IMR-90 (cell line): ENCODE data around the gene ZNF679. TPM values are rescaled to one million over a fixed set of nuclear protein-coding genes. Genes with fewer than 3 reads are reported as not detected.

ENCODE experiments used
- ATAC-seq: fragments of 200-7000 bp; cut with Tn5 transposase; 2 replicates; pipeline ENCODE4 v1.9.1; 2020; ENCODE audit warnings: low read depth, mild to moderate bottlenecking, moderate library complexity
- BruUV-seq: library from RNA; stranded (reverse); fragments of 400-500 nt; replicated peaks from 2 replicates; lab custom pipeline; 2021; lab: Mats Ljungman, UMichigan
- CTCF ChIA-PET: fragments of 300-600 bp; formaldehyde crosslinking; extraction: SDS; loops from one replicate; lab custom pipeline; 2021; ENCODE audit warnings: antibody characterized with exemption; lab: Yijun Ruan, JAX
- POLR2A ChIA-PET: fragments of 300-600 bp; sonication (Branson Sonifier 250); formaldehyde crosslinking; loops from one replicate; lab custom pipeline; 2022; ENCODE audit warnings: antibody characterized with exemption; ENCODE audit not compliant: unreplicated experiment; lab: Charles Lee
- DNase-seq: peaks from one replicate; pipeline ENCODE4 v3.0.0; 2013
- H2AFZ ChIP-seq: replicated peaks from 2 replicates; pipeline ENCODE3; 2013; ENCODE audit warnings: low read length, mild to moderate bottlenecking; ENCODE audit not compliant: poor library complexity
- H2AK5ac ChIP-seq: 2 replicates; pipeline ENCODE4 v1.6.1; 2013; ENCODE audit warnings: low read depth, low read length, inconsistent platforms
- H2AK9ac ChIP-seq: replicated peaks from 2 replicates; pipeline ENCODE3; 2013; ENCODE audit warnings: mild to moderate bottlenecking, low read depth, low read length, moderate library complexity; ENCODE audit not compliant: poor library complexity
- H2BK120ac ChIP-seq: 2 replicates; pipeline ENCODE4 v1.6.1; 2013; ENCODE audit warnings: low read depth, low read length, inconsistent platforms
- H2BK15ac ChIP-seq: 3 replicates; pipeline ENCODE4 v1.6.1; 2013; ENCODE audit warnings: low read depth, low read length, inconsistent platforms
- H2BK20ac ChIP-seq: 2 replicates; pipeline ENCODE4 v1.6.1; 2013; ENCODE audit warnings: low read depth, mild to moderate bottlenecking, inconsistent platforms, low read length, moderate library complexity
- H2BK5ac ChIP-seq: 2 replicates; pipeline ENCODE4 v1.6.1; 2013; ENCODE audit warnings: mild to moderate bottlenecking, low read depth, low read length, inconsistent platforms; ENCODE audit not compliant: poor library complexity, severe bottlenecking
- H3K14ac ChIP-seq: replicated peaks from 2 replicates; pipeline ENCODE4 v1.6.1; 2013; ENCODE audit warnings: low read depth, low read length, inconsistent platforms
- H3K18ac ChIP-seq: 2 replicates; pipeline ENCODE4 v1.6.1; 2013; ENCODE audit warnings: low read depth, low read length, control low read depth
- H3K23ac ChIP-seq: 2 replicates; pipeline ENCODE4 v1.6.1; 2013; ENCODE audit warnings: low read depth, low read length, inconsistent platforms
- H3K27ac ChIP-seq: 2 replicates; pipeline ENCODE4 v1.5.1; 2013; ENCODE audit warnings: mild to moderate bottlenecking, control low read depth, low read length; ENCODE audit not compliant: insufficient read depth
- H3K27me3 ChIP-seq: 2 replicates; pipeline ENCODE4 v1.6.1; 2013; ENCODE audit warnings: low read length; ENCODE audit not compliant: control insufficient read depth, insufficient read depth
- H3K36me3 ChIP-seq: 2 replicates; pipeline ENCODE4 v1.6.1; 2013; ENCODE audit warnings: low read length, mixed read lengths; ENCODE audit not compliant: control insufficient read depth, insufficient read depth
- H3K4ac ChIP-seq: 2 replicates; pipeline ENCODE4 v1.6.1; 2013; ENCODE audit warnings: low read depth, low read length, inconsistent platforms
- H3K4me1 ChIP-seq: 2 replicates; pipeline ENCODE4 v1.6.1; 2013; ENCODE audit warnings: low read length, mixed read lengths; ENCODE audit not compliant: control insufficient read depth, insufficient read depth
- H3K4me2 ChIP-seq: 2 replicates; pipeline ENCODE4 v1.6.1; 2013; ENCODE audit warnings: low read depth, mild to moderate bottlenecking, control low read depth, low read length, moderate library complexity
- H3K4me3 ChIP-seq: 2 replicates; pipeline ENCODE4 v1.5.1; 2013; ENCODE audit warnings: low read depth, mild to moderate bottlenecking, control low read depth, low read length, moderate library complexity; ENCODE audit not compliant: insufficient read depth
- H3K56ac ChIP-seq: 2 replicates; pipeline ENCODE4 v1.6.1; 2013; ENCODE audit warnings: low read length, inconsistent platforms; ENCODE audit not compliant: insufficient read depth; ENCODE audit errors: extremely low read depth
- H3K79me1 ChIP-seq, 2 experiments: 2 replicates each; pipeline ENCODE4 v1.6.1; 2013; ENCODE audit warnings: low read length in 2 of 2, inconsistent platforms in 1 of 2, low read depth in 1 of 2
- H3K9ac ChIP-seq: 2 replicates; pipeline ENCODE4 v1.6.1; 2013; ENCODE audit warnings: low read depth, low read length, control low read depth
- H3K9me1 ChIP-seq: 2 replicates; pipeline ENCODE4 v1.6.1; 2013; ENCODE audit warnings: low read length, inconsistent platforms; ENCODE audit not compliant: insufficient read depth
- H3K9me3 ChIP-seq: 2 replicates; pipeline ENCODE4 v1.6.1; 2013; ENCODE audit warnings: low read length; ENCODE audit not compliant: control insufficient read depth, insufficient read depth
- H4K20me1 ChIP-seq: 2 replicates; pipeline ENCODE4 v1.6.1; 2013; ENCODE audit warnings: low read length, inconsistent platforms; ENCODE audit not compliant: insufficient read depth
- H4K5ac ChIP-seq: 2 replicates; pipeline ENCODE4 v1.6.1; 2013; ENCODE audit warnings: mild to moderate bottlenecking, low read depth, low read length, control low read depth
- H4K8ac ChIP-seq, 2 experiments: 2 replicates each; pipeline ENCODE4 v1.6.1; 2013; ENCODE audit warnings: low read depth in 2 of 2, low read length in 2 of 2, control low read depth in 1 of 2, inconsistent platforms in 1 of 2
- H4K91ac ChIP-seq: 2 replicates; pipeline ENCODE4 v1.6.1; 2013; ENCODE audit warnings: low read depth, low read length, inconsistent platforms; ENCODE audit not compliant: insufficient read depth
- CEBPB ChIP-seq: IDR thresholded peaks from 2 replicates; pipeline ENCODE4 v1.6.1; 2012; ENCODE audit warnings: low read depth, low read length, improper control_type of control experiment
- CHD1 ChIP-seq: IDR thresholded peaks from 2 replicates; pipeline ENCODE4 v1.6.1; 2012; ENCODE audit warnings: low read depth, low read length, improper control_type of control experiment
- MAFK ChIP-seq: IDR thresholded peaks from 2 replicates; pipeline ENCODE4 v1.6.1; 2012; ENCODE audit warnings: low read depth, low read length, improper control_type of control experiment
- MAZ ChIP-seq: IDR thresholded peaks from 2 replicates; pipeline ENCODE4 v1.6.1; 2012; ENCODE audit warnings: low read depth, mild to moderate bottlenecking, low read length, improper control_type of control experiment, moderate library complexity, borderline replicate concordance
- POLR2A ChIP-seq: IDR thresholded peaks from 2 replicates; pipeline ENCODE4 v1.6.1; 2012; ENCODE audit warnings: mild to moderate bottlenecking, low read depth, low read length
- RFX5 ChIP-seq: IDR thresholded peaks from 2 replicates; pipeline ENCODE4 v1.8.0; 2012; ENCODE audit warnings: low read depth, mild to moderate bottlenecking, low read length, moderate library complexity
- SMC3 ChIP-seq: fragments of 150-350 bp; IDR thresholded peaks from 2 replicates; pipeline ENCODE4 v1.6.1; 2016; ENCODE audit warnings: low read depth, mild to moderate bottlenecking, antibody characterized with exemption, low read length, moderate library complexity
- WGBS, 2 experiments: methylation state at CpG; one replicate each; pipeline versions ENCODE4 v1.1.5 to v1.1.7; 2013; ENCODE audit warnings: missing lambda C conversion rate in 2 of 2; ENCODE audit not compliant: insufficient read length in 1 of 2; ENCODE audit errors: extremely low coverage in 2 of 2; 5-methylcytosine and 5-hydroxymethylcytosine counted together
- dilution Hi-C: fragments of 300-500 bp; cut with HindIII; formaldehyde crosslinking; loops from one replicate; pipeline ENCODE4 v1.14.3; 2018; ENCODE audit warnings: low sequenced_read_pairs; ENCODE audit not compliant: unreplicated experiment
- in situ Hi-C: fragments of 300-500 bp; cut with MboI; formaldehyde crosslinking; loops from 3 replicates; pipeline ENCODE4 v1.14.3; 2019; ENCODE audit warnings: low sequenced_read_pairs, inconsistent platforms, mixed read lengths
- intact Hi-C: fragments of 100-400 bp; cut with micrococcal nuclease; formaldehyde crosslinking; loops from 2 replicates; pipeline ENCODE4 v1.10.0; 2022
- polyA plus RNA-seq, 3 experiments: library from polyadenylated mRNA; depleted of rRNA; stranded (reverse); fragments of >200 nt; gene quantifications; 2 replicates each; pipeline ENCODE4 v1.2.3, GENCODE V29; 2012; ENCODE audit warnings: low replicate concordance in 1 of 3
- total RNA-seq: library from RNA; depleted of rRNA; stranded (reverse); fragments of >200 nt; gene quantifications from 2 replicates; pipeline ENCODE4 v1.2.3, GENCODE V29; 2012
- TF ChIP-seq, protein P1 (sequence below): fragments of 150-350 bp; IDR thresholded peaks from 2 replicates; pipeline ENCODE4 v1.6.1; 2017; ENCODE audit warnings: mild to moderate bottlenecking, antibody characterized with exemption, low read length, low read depth

Gene ZNF679
- total and polyA plus RNA-seq, 2 of the 4 experiments (the other 2 are of a cell fraction), result not detected

DNA sequence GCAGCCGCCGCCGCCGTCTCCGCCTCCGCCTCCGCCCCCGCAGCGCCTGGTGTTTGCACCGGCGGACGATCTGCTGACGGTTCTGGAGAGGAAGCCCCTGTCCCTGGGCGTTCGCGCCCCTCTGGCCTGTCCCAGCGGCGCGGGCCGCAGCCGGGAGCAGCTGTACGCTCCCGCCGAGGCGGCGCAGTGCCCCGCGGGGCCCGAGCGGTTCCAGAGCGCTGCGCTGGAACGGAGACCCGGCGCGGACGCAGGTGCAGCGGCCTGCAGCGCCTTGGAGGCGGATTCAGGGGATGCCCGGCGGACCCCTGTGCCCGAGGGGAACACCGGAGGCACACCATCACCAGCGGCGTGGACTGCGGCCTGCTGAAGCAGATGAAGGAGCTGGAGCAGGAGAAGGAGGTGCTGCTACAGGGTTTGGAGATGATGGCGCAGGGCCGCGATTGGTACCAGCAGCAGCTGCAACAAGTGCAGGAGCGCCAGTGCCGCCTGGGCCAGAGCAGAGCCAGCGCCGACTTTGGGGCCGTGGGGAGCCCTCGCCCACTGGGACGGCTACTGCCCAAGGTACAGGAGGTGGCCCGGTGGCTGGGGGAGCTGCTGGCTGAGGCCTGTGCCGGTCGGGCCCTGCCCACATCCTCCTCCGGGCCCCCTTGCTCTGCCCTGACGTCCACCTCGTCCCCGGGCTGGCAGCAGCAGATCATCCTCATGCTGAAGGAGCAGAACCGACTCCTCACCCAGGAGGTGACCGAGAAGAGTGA lies 46.1 kb upstream of the ZNF679 start:
- no peak overlapping the region for H4K8ac ChIP-seq
- no peaks in the 10 kb centered on the region for H3K27me3 ChIP-seq
- no peak overlapping the region for H3K27ac ChIP-seq
- no peak overlapping the region for H2AK5ac ChIP-seq
- no peaks in the 10 kb centered on the region for H3K36me3 ChIP-seq
- H2AFZ ChIP-seq, result no peak overlapping the region
- no peaks in the 10 kb centered on the region for H3K9me1 ChIP-seq
- no peak overlapping the region for H2AK9ac ChIP-seq
- ChIA-PET CTCF (interaction anchor here (0.6 kb wide), 1 partner anchor 1114 kb away, joined by 3 read pairs; no protein-coding TSS in a partner anchor), POLR2A (no interaction called here)
- H2BK20ac ChIP-seq, result no peak overlapping the region
- H3K79me1 ChIP-seq, result no peaks in the 10 kb centered on the region
- no peak overlapping the region for H3K4me2 ChIP-seq
- intact Hi-C loops (no loop called here), dilution Hi-C loops (no loop called here), in situ Hi-C loops (no loop called here)
- H2BK5ac ChIP-seq, result no peak overlapping the region
- no peak overlapping the region for H2BK15ac ChIP-seq
- H4K20me1 ChIP-seq, result no peaks in the 10 kb centered on the region
- no peak overlapping the region for H3K4ac ChIP-seq
- H3K9me3 ChIP-seq, result peaks cover 18% of the 10 kb centered on the region; the same call in 1 of the 2 replicates
- no peak overlapping the region for H3K4me3 ChIP-seq
- H4K5ac ChIP-seq, result no peak overlapping the region
- no peak overlapping the region for H4K91ac ChIP-seq
- H2BK120ac ChIP-seq, result no peak overlapping the region
- BruUV-seq, result no TSS peak
- no peak overlapping the region for H3K18ac ChIP-seq
- no peak for ATAC-seq
- DNase-seq, result no peak
- no peak overlapping the region for H3K23ac ChIP-seq
- no peak overlapping the region for H3K9ac ChIP-seq
- no peak overlapping the region for H3K14ac ChIP-seq
- H3K4me1 ChIP-seq, result no peaks in the 10 kb centered on the region
- 30% methylated on average over 18 of the region's 66 CpGs; no CpG with 5 or more reads in 1 of the 2 experiments for WGBS, 2 experiments
- no peak overlapping the region for H3K56ac ChIP-seq
- no peak for TF ChIP-seq MAFK
- no peak for TF ChIP-seq CEBPB
- no peak for TF ChIP-seq MAZ
- TF ChIP-seq SMC3, result no peak
- no peak for TF ChIP-seq POLR2A
- TF ChIP-seq, protein P1, sequence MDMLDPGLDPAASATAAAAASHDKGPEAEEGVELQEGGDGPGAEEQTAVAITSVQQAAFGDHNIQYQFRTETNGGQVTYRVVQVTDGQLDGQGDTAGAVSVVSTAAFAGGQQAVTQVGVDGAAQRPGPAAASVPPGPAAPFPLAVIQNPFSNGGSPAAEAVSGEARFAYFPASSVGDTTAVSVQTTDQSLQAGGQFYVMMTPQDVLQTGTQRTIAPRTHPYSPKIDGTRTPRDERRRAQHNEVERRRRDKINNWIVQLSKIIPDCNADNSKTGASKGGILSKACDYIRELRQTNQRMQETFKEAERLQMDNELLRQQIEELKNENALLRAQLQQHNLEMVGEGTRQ, result no peak
- no peak for TF ChIP-seq CHD1
- no peak for TF ChIP-seq RFX5
